Activated T-cell treated with anti-CD3 and anti-CD28 coated beads for 24 hours (primary cell): Measurements from ENCODE around the gene CDK14.
"Not testable (repeated sequence)": the region's sequence is repeated elsewhere in the genome, so short reads cannot be mapped to it uniquely, and the experiment has no call there.

ENCODE experiments used
- DNase-seq: peaks from one replicate; pipeline ENCODE4 v3.0.0-alpha.2; 2020; ENCODE audit warnings: low read depth

CDK14 gene

GRCh38 chr7:90797596-90797995, 201.5 kb downstream of the CDK14 start:
- DNase-seq: no peak

- no peak for DNase-seq
Observed at GRCh38 chr7:90804370-90804769, 208.2 kb downstream of the CDK14 start.

GRCh38 chr7:90815552-90815951, 219.4 kb downstream of the CDK14 start:
- DNase-seq: not testable (repeated sequence)

- no peak for DNase-seq
Observed at GRCh38 chr7:90816511-90817142, 220.5 kb downstream of the CDK14 start.

- DNase-seq: no peak
Observed at GRCh38 chr7:90817151-90817550, 221.0 kb downstream of the CDK14 start.

- DNase-seq: no peak
Observed at GRCh38 chr7:90817846-90818245, 221.7 kb downstream of the CDK14 start.

GRCh38 chr7:90818341-90818740, 222.2 kb downstream of the CDK14 start:
- DNase-seq: no peak

GRCh38 chr7:90821961-90822620, 226.0 kb downstream of the CDK14 start:
- no peak for DNase-seq

- DNase-seq: no peak
Observed at GRCh38 chr7:90824386-90825307, 228.5 kb downstream of the CDK14 start.

GRCh38 chr7:90825779-90826178, 229.7 kb downstream of the CDK14 start:
- no peak for DNase-seq

GRCh38 chr7:90828601-90829000, 232.5 kb downstream of the CDK14 start:
- DNase-seq: no peak

- DNase-seq: no peak
Observed at GRCh38 chr7:90830308-90830707, 234.2 kb downstream of the CDK14 start.

GRCh38 chr7:90832726-90833125, 236.6 kb downstream of the CDK14 start:
- no peak for DNase-seq

GRCh38 chr7:90833443-90833842, 237.3 kb downstream of the CDK14 start:
- no peak for DNase-seq

GRCh38 chr7:90834771-90835170, 238.7 kb downstream of the CDK14 start:
- no peak for DNase-seq

- no peak for DNase-seq
Observed at GRCh38 chr7:90835861-90836260, 239.7 kb downstream of the CDK14 start.

GRCh38 chr7:90836937-90837336, 240.8 kb downstream of the CDK14 start:
- DNase-seq: no peak

- no peak for DNase-seq
Observed at GRCh38 chr7:90838799-90839198, 242.7 kb downstream of the CDK14 start.

GRCh38 chr7:90839316-90839715, 243.2 kb downstream of the CDK14 start:
- no peak for DNase-seq

- DNase-seq: no peak
Observed at GRCh38 chr7:90839727-90840291, 243.7 kb downstream of the CDK14 start.

- no peak for DNase-seq
Observed at GRCh38 chr7:90841759-90842429, 245.8 kb downstream of the CDK14 start.

- DNase-seq: no peak
Observed at GRCh38 chr7:90842430-90842788, 246.3 kb downstream of the CDK14 start.
